Adrenal gland (tissue), 5 donors: ENCODE results near the gene IL31RA.

ENCODE experiments used
- CTCF ChIP-seq, 6 experiments: fragments of 450-650 bp in 4 of 6; fragments of 200-600 bp in 2 of 6; sonication (generic) in 1 of 6; IDR thresholded peaks; 1 replicate in 5 of 6; 2 replicates in 1 of 6; pipeline versions ENCODE4 v1.5.1 to v1.8.0; 2016 to 2021; ENCODE audit warnings: antibody characterized with exemption in 6 of 6, mild to moderate bottlenecking in 2 of 6, moderate library complexity in 1 of 6
- POLR2A ChIP-seq, 2 donors: fragments of 450-650 bp; IDR thresholded peaks; one replicate each; pipeline ENCODE4 v1.6.1; 2017; ENCODE audit warnings: antibody characterized with exemption in 2 of 2, mild to moderate bottlenecking in 2 of 2, moderate library complexity in 1 of 2
- donor health status: DM: no; HTN: no; CAD: no.

- TF ChIP-seq CTCF (IDR thresholded peaks at IDR 0.05) (no peak), POLR2A (IDR thresholded peaks at IDR 0.05) (no peak)
These were observed 2.7 kb downstream of the IL31RA start for GRCh38 chr5:55853818-55854217.
